DND-41 (cell line): ENCODE measurements around the gene LSP1.
A peak's percentile ranks its signal among the peaks of the same experiment; 100 is the strongest.

ENCODE experiments used
- ATAC-seq: fragments of 200-7000 bp; cut with Tn5 transposase; 3 replicates; pipeline ENCODE4 v1.9.1; 2021; ENCODE audit warnings: low read depth; ENCODE audit not compliant: insufficient read depth
- DNase-seq: peaks from one replicate; pipeline ENCODE4 v3.0.0-alpha.2; 2020
- H2AFZ ChIP-seq: 2 replicates; pipeline ENCODE4 v1.6.0; 2012; ENCODE audit warnings: low read depth, low read length
- H3K27ac ChIP-seq: 2 replicates; pipeline ENCODE4 v1.5.1; 2012; ENCODE audit warnings: low read length, inconsistent platforms
- H3K27me3 ChIP-seq: fragments of 200-600 bp; sonication (generic); 2 replicates; pipeline ENCODE4 v1.6.0; 2012; ENCODE audit warnings: low read length, mild to moderate bottlenecking, inconsistent platforms; ENCODE audit not compliant: insufficient read depth, poor library complexity
- H3K36me3 ChIP-seq: 2 replicates; pipeline ENCODE4 v1.5.1; 2012; ENCODE audit warnings: low read length, inconsistent platforms; ENCODE audit not compliant: insufficient read depth
- H3K4me1 ChIP-seq: 2 replicates; pipeline ENCODE4 v1.5.1; 2012; ENCODE audit warnings: mild to moderate bottlenecking, low read length; ENCODE audit not compliant: insufficient read depth
- H3K4me2 ChIP-seq: 2 replicates; pipeline ENCODE4 v1.6.0; 2012; ENCODE audit warnings: mild to moderate bottlenecking, moderate library complexity, low read length, inconsistent platforms; ENCODE audit not compliant: insufficient read depth
- H3K4me3 ChIP-seq, 2 experiments: fragments of 200-600 bp in 1 of 2; shearing (Covaris generic) in 1 of 2; 2 replicates each; pipeline ENCODE4 v1.5.1; 2012 to 2016; ENCODE audit warnings: inconsistent platforms in 2 of 2, low read length in 2 of 2, mild to moderate bottlenecking in 2 of 2, low read depth in 1 of 2, moderate library complexity in 1 of 2
- H3K79me2 ChIP-seq: 2 replicates; pipeline ENCODE4 v1.6.0; 2012; ENCODE audit warnings: low read length, inconsistent platforms; ENCODE audit not compliant: insufficient read depth
- H3K9ac ChIP-seq: 2 replicates; pipeline ENCODE4 v1.6.0; 2012; ENCODE audit warnings: low read depth, mild to moderate bottlenecking, inconsistent platforms, low read length, moderate library complexity
- H3K9me3 ChIP-seq: 2 replicates; pipeline ENCODE4 v1.5.1; 2012; ENCODE audit warnings: low read length, moderate library complexity, mild to moderate bottlenecking, inconsistent platforms; ENCODE audit not compliant: insufficient read depth, severe bottlenecking
- H4K20me1 ChIP-seq: 2 replicates; pipeline ENCODE4 v1.6.0; 2012; ENCODE audit warnings: low read length; ENCODE audit not compliant: insufficient read depth
- CTCF ChIP-seq: IDR thresholded peaks from 2 replicates; pipeline ENCODE4 v1.5.1; 2012; ENCODE audit warnings: borderline replicate concordance, low read length, moderate library complexity, mild to moderate bottlenecking; ENCODE audit not compliant: poor library complexity, severe bottlenecking; ENCODE audit errors: extremely low read depth
- EZH2 ChIP-seq: IDR thresholded peaks from 3 replicates; pipeline ENCODE4 v1.6.1; 2012; ENCODE audit warnings: borderline replicate concordance, low read depth, mild to moderate bottlenecking, moderate library complexity, low read length, inconsistent platforms; ENCODE audit not compliant: severe bottlenecking

Gene LSP1

GRCh38 chr11:1916132-1916985 lies 63.5 kb downstream of the LSP1 start:
- Histone ChIP-seq H3K4me2 (no peak overlapping the region), H3K9ac (no peak overlapping the region)

GRCh38 chr11:1916986-1917522 lies 64.2 kb downstream of the LSP1 start:
- Histone ChIP-seq H4K20me1 (no peaks in the 10 kb centered on the region), H3K27me3 (no peaks in the 10 kb centered on the region), H3K9ac (no peak overlapping the region), H2AFZ (no peak overlapping the region), H3K4me3 (no peak overlapping the region), H3K9me3 (no peaks in the 10 kb centered on the region), H3K4me1 (no peaks in the 10 kb centered on the region), H3K27ac (no peak overlapping the region), H3K36me3 (no peaks in the 10 kb centered on the region), H3K4me2 (no peak overlapping the region), H3K79me2 (no peaks in the 10 kb centered on the region)
- TF ChIP-seq CTCF = no peak
- TF ChIP-seq EZH2 = no peak
- DNase-seq = no peak
- no peak for ATAC-seq

More at GRCh38 chr11:1916132-1916985, 63.5 kb downstream of the LSP1 start:
- TF ChIP-seq CTCF = no peak
- no peak for TF ChIP-seq EZH2
- Histone ChIP-seq H3K4me1 (no peaks in the 10 kb centered on the region), H3K4me3 (no peak overlapping the region), H4K20me1 (no peaks in the 10 kb centered on the region), H3K27me3 (no peaks in the 10 kb centered on the region), H3K27ac (no peak overlapping the region), H3K36me3 (no peaks in the 10 kb centered on the region), H2AFZ (no peak overlapping the region), H3K9me3 (no peaks in the 10 kb centered on the region), H3K79me2 (no peaks in the 10 kb centered on the region)
- DNase-seq (no peak), ATAC-seq (0 out of 3 replicates have a peak, but pooled peaks have one; percentile 18)

GRCh38 chr11:1917523-1918435 lies 64.9 kb downstream of the LSP1 start:
- Histone ChIP-seq H3K36me3 (no peaks in the 10 kb centered on the region), H3K27me3 (no peaks in the 10 kb centered on the region), H3K9me3 (no peaks in the 10 kb centered on the region), H2AFZ (no peak overlapping the region), H3K4me3 (no peak overlapping the region), H3K4me1 (peaks cover 3% of the 10 kb centered on the region), H4K20me1 (no peaks in the 10 kb centered on the region), H3K27ac (no peak overlapping the region), H3K9ac (no peak overlapping the region), H3K79me2 (no peaks in the 10 kb centered on the region), H3K4me2 (no peak overlapping the region)
- ATAC-seq (peak; percentile 27; the same call in 1 of the 3 replicates), DNase-seq (no peak)
- TF ChIP-seq EZH2 = no peak
- TF ChIP-seq CTCF = peak; percentile 43
